Measurements from ENCODE around the gene TBL3.

DNA sequence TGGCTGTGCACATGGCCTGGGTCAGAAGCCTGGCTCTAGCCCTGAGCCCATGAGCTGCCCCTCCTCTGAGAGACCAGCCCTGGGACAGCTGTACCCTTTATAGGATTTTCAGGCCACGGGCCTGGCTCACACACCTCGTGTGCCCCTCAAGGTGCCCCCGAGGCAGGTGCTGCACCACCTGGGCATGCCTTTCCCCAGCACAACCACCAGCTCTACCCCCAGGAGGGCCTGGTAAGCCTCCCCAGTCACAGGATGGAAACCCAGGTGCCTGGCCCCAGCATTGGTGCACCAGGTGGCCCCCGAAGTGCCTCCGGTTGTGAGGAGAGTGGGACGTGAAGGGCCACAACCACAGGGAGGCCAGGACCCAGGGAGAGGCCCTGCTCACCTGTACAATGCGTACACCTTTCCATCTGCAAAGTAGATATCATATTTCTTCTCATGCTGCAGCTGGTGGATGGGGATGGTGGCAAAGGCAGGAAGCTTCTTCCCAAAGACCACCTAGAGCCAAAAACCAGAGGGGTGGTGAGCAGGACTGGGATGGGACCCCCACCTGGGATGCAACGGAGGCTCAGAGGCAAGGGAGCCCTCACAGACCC lies 31.5 kb downstream of the TBL3 start:
- TF ChIP-seq SIN3A (IDR thresholded peaks at IDR 0.05; ENCODE audit: borderline replicate concordance, insufficient read depth, low read length) (no peak), POLR2AphosphoS5 (IDR thresholded peaks at IDR 0.05; ENCODE audit: low read depth, low read length) (no peak), TAF1 (IDR thresholded peaks at IDR 0.05; ENCODE audit: borderline replicate concordance, insufficient read depth, low read length) (no peak), FOXP2 (optimal IDR thresholded peaks at IDR 0.05; ENCODE audit: borderline replicate concordance, extremely low read depth, extremely low read length, insufficient read depth) (no peak)
- TF ChIP-seq, protein P1, sequence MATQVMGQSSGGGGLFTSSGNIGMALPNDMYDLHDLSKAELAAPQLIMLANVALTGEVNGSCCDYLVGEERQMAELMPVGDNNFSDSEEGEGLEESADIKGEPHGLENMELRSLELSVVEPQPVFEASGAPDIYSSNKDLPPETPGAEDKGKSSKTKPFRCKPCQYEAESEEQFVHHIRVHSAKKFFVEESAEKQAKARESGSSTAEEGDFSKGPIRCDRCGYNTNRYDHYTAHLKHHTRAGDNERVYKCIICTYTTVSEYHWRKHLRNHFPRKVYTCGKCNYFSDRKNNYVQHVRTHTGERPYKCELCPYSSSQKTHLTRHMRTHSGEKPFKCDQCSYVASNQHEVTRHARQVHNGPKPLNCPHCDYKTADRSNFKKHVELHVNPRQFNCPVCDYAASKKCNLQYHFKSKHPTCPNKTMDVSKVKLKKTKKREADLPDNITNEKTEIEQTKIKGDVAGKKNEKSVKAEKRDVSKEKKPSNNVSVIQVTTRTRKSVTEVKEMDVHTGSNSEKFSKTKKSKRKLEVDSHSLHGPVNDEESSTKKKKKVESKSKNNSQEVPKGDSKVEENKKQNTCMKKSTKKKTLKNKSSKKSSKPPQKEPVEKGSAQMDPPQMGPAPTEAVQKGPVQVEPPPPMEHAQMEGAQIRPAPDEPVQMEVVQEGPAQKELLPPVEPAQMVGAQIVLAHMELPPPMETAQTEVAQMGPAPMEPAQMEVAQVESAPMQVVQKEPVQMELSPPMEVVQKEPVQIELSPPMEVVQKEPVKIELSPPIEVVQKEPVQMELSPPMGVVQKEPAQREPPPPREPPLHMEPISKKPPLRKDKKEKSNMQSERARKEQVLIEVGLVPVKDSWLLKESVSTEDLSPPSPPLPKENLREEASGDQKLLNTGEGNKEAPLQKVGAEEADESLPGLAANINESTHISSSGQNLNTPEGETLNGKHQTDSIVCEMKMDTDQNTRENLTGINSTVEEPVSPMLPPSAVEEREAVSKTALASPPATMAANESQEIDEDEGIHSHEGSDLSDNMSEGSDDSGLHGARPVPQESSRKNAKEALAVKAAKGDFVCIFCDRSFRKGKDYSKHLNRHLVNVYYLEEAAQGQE (IDR thresholded peaks at IDR 0.05; ENCODE audit: insufficient read depth in 1 of 2, low read depth in 2 of 2, low read length in 2 of 2): no peak
